ENCODE results near the gene JAKMIP1.

JAKMIP1 gene

DNA sequence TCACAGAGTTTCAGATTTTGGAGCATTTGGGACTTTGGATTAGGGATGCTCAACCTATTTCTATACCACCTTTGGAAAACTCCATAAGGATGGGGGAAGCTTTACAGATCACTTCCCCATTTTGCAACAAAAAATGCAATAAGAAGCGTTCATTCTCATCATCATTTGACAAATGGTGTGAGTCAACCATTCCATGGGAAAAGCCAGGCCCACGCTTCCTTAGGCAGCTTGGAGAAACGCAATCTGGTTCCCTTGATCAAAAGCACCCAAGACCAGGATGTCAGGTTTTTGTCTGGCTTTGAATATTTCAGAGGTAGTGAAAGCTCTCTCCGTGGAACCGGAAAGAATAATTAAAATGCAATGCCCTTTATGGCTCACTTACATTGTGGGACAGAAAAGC lies 102.8 kb downstream of the JAKMIP1 start:
- DNase-seq (ENCODE audit: low read depth in 1 of 2, low spot score in 1 of 2), result no peak

DNA sequence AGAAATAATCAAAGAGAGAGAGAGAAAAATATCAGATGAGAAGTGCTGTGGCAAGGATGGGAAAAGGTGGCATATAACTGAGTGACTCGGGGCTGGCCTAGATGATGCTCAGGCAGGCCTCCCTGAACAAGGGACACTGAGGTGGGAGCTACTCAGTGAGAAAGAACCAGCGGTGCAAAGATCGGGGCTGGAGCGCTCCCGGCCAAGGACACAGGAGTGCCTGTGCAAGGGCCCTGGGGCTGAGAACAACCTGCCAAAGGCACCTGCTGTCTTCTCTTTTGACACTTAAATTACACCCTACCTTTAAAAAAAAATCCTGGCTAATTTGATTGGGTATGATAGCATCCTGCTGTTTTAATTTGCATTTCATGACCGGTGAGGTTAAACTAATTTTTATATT lies 104.5 kb downstream of the JAKMIP1 start:
- no peak for DNase-seq (ENCODE audit: low read depth in 1 of 2, low spot score in 1 of 2)

DNA sequence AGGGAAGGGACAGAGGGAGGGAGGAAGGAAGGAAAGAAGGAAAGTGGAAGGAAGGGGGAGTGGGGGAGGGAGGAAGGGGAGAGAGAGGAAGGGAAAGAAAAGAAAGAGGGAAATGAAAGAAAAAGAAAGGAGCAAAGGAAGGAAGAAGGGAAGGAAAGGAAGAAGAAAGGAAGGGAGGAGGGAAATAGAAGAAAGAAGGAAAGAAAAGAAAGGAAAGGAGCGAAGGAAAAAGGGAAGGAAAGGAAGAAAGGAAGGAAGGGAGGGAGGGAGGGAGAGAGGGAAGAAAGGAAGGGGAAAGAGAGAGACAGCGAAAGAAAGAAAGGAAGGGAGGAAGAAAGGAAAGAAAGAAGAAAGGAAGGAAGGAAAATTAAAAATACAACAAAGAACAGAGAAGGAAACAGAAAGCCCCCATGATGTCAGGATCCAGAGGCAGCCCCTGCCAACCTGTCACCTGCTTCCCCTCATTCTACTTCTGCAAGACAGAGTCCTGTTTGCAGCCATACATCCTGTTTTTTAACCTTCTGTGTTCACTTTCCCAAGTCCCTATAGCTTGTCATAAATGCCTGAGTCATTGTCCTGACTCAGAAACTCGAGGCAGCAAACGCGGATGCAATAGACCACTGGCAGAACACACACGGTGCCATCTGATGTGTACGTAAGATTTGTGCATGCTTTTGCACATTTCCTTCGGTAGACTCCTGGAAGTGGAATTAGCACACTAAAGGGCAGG lies 105.2 kb downstream of the JAKMIP1 start:
- DNase-seq (ENCODE audit: low read depth in 1 of 2, low spot score in 1 of 2), result no peak

DNA sequence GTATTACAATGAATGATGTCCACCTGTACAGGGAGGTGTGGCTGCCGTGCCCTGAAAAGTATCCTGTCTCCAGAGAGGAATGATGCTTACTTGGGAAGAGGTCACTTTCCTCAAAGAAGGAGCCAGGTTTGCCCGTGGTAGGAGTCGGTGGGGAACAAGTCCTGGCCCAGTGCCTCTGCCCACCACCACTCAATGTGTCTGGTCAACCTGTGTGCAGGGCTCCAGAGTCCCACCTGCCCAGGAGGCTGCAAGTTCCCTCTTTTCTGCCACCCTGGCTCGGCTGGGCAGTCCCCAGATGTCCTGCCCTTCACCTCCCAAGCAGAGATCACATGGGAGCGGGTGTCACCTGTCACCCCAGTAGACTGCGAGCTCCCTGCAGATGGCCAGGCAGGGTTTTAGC lies 106.7 kb downstream of the JAKMIP1 start:
- no peak for DNase-seq (ENCODE audit: low read depth in 1 of 2, low spot score in 1 of 2)

GRCh38 chr4:6092971-6093370 lies 107.4 kb downstream of the JAKMIP1 start:
- DNase-seq (ENCODE audit: low read depth in 1 of 2, low spot score in 1 of 2), result no peak

GRCh38 chr4:6092131-6092530 lies 108.2 kb downstream of the JAKMIP1 start:
- no peak for DNase-seq (ENCODE audit: low read depth in 1 of 2, low spot score in 1 of 2)

DNA sequence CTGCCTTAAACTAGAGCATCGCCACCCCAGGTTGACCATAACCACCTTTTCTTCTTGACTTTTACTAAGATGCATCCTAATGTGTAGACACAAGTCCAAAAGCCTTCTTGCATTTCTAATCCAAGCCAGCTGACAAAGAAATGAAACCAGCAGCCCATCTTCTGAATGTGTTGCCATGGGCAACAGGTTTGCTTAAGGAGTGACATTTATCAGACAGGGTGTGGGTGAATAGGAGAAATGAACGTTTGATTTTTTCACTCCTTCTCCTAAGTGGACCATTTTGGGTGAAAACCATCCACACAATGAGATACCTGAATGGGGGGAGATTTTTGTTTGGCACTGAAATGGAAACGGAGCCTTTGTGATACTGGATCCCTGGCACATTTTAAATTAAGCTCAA lies 109.4 kb downstream of the JAKMIP1 start:
- DNase-seq (ENCODE audit: low read depth in 1 of 2, low spot score in 1 of 2), result no peak

- DNase-seq (ENCODE audit: low read depth in 1 of 2, low spot score in 1 of 2), result no peak
Observed at GRCh38 chr4:6088950-6089349, 111.4 kb downstream of the JAKMIP1 start.

GRCh38 chr4:6087669-6088341 lies 112.5 kb downstream of the JAKMIP1 start:
- no peak for DNase-seq (ENCODE audit: low read depth in 1 of 2, low spot score in 1 of 2)

DNA sequence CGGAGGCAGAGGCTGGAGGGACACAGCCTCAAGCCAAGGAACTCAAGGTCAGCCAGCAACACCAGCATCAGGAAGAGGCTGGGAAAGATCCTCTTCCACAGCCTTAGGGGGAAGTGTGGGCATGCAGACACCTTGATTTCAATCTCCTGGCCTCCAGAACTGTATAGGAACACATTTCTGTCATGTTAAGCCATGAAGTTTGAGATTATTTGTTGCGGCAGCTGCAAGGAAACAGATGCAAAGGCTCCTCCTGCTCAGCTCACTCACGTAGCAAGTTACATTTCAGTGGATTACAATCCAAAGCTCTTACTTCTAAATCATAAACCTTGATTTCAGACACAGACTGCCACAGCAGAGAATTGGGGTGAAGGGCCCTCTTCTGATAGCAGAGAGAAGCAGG lies 113.5 kb downstream of the JAKMIP1 start:
- no peak for DNase-seq (ENCODE audit: low read depth in 1 of 2, low spot score in 1 of 2)

DNA sequence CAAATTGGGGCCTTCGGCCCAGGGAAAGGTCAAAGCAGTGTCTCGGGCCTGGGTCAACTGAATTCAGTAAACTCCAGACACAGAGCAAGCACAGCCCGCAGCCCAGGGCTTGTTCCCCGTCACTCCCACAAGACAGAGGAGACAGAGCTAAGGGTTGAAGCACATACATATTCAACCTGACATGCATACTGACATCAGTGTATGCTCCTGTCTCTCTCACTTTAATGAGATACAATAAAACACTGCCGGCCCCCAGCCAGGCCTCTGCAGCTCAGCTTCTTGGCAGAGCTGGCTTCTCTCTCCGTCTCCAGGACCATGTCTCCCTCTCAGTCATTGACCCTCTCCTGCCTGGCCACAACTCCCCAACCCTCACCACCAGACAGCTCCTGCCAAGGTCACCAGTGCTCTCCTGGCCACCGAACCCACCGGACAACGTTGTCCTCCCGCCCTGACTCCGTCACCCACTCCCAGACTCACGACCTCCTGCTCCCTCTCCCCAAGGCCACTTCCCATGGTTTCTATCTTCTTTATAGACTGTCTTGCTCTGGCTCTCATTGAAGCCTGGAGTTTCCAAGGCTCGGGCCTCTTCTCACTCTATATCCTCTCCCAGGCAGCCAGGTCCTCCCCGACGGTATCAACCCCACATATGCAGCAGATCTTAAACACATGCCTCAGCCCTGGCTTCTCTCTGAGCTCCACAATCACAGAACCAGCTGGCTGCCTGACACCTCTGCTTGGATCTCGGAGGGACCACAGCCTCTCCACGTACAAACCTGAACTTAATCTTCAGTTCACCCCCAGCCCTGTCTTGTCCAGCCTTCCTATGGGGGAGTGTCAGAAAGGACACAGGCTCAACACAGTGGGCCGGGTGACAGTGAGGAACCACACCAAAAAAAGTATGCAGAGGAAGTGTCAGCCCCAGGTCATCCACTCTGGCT lies 114.4 kb downstream of the JAKMIP1 start:
- no peak for DNase-seq (ENCODE audit: low read depth in 1 of 2, low spot score in 1 of 2)

DNA sequence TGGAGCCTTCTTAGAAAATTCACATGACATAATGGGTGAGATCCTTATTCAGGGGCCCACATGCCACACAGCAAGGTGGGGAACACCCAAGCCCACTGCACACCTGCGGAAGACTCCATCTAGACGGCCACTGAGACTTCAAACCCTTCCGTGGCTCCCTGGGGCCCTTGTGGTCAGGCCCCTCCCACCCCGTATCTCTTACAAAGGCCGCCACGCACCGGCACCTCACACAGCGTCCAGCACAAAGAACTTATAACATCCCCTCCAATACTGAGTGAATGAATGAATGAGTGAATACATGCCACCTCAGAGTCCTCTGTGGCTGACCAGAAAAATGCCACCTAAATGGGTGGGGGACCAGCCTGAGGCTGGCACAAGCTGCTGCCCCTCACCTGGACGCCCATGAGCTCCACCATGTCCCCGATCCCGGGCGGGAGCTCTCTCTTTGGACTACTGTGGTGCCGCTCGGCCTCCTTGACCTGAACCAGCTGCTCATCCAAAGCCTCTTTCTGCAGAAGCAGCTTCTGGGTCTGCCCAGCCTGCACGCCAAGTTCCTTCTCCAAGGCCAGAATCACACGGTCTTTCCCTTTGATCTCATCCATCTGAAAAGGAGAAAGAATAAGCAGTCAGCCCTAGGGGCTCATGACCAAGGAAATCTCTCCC lies 115.2 kb downstream of the JAKMIP1 start:
- DNase-seq (ENCODE audit: low read depth in 1 of 2, low spot score in 1 of 2), result no peak

GRCh38 chr4:6079965-6080364 lies 120.4 kb downstream of the JAKMIP1 start:
- DNase-seq (ENCODE audit: low read depth in 1 of 2, low spot score in 1 of 2), result no peak

- DNase-seq (ENCODE audit: low read depth in 1 of 2, low spot score in 1 of 2), result no peak
Observed at GRCh38 chr4:6078560-6078959, 121.8 kb downstream of the JAKMIP1 start.

DNA sequence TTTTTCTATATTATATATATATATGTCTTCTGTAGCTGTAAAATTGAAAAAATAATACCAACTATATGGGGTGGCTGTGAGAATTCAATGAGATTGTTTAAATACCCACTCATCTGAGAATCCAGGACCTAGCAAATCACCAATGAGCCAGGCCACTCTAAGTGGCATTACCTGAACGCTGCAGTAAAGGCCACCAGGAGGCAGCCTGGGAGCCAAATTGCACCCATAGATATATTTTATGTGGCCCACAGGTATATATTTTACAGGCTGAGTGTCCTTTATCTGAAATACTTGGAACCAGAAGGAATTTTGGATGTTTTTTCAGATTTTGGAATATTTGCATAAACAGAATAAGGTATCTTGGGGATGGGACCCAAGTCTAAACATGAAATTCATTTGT lies 124.0 kb downstream of the JAKMIP1 start:
- DNase-seq (ENCODE audit: low read depth in 1 of 2, low spot score in 1 of 2), result no peak

DNA sequence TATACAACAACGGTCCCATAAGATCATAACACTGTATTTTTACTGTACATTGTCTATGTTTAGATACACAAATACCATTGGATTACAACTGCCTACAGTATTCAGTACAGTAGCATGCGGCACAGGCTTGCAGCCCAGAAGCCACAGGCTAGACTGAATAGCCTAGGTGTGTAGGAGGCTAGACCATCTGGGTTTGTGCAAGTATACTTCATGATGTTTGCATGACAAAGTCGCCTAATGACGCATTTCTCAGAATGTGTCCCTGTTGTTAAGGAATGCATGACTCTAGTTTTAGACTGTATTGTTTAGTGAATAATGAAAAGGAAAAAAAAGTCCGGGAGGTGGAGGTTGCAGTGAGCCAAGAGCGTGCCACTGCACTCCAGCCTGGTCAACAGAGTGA lies 125.6 kb downstream of the JAKMIP1 start:
- DNase-seq (ENCODE audit: low read depth in 1 of 2, low spot score in 1 of 2), result no peak

GRCh38 chr4:6071959-6072720 lies 128.2 kb downstream of the JAKMIP1 start:
- DNase-seq (ENCODE audit: low read depth in 1 of 2, low spot score in 1 of 2), result no peak

GRCh38 chr4:6071191-6071958 lies 129.0 kb downstream of the JAKMIP1 start:
- DNase-seq (ENCODE audit: low read depth in 1 of 2, low spot score in 1 of 2), result no peak

- DNase-seq (ENCODE audit: low read depth in 1 of 2, low spot score in 1 of 2), result no peak
Observed at GRCh38 chr4:6069845-6070709, 130.3 kb downstream of the JAKMIP1 start.

All from stimulated activated CD4-positive, alpha-beta T cell treated with anti-CD3 and anti-CD28 coated beads, Interleukin-15, amount 100 ng/mL, for 1 hour (primary cell).